Motor neuron (in vitro differentiated cells): ENCODE data around the gene ATP13A3. TPM values are rescaled to one million over a fixed set of nuclear protein-coding genes. Genes with fewer than 3 reads are reported as not detected.
A peak's percentile ranks its signal among the peaks of the same experiment; 100 is the strongest.

ENCODE experiments used
- ATAC-seq, 8 experiments: fragments of 200-7000 bp; cut with Tn5 transposase; replicated peaks in 6 of 8; 2 replicates each; pipeline ENCODE4 v1.8.0; 2021; ENCODE audit warnings: mild to moderate bottlenecking in 8 of 8, moderate library complexity in 8 of 8
- H3K27ac ChIP-seq, 2 donors: fragments of 250-450 bp; sonication (Bioruptor Pico); 2 replicates each; pipeline ENCODE4 v1.9.0; 2021; ENCODE audit warnings: antibody characterized with exemption in 2 of 2, mild to moderate bottlenecking in 2 of 2, moderate library complexity in 1 of 2
- H3K4me1 ChIP-seq, 2 donors: fragments of 250-450 bp; sonication (Bioruptor Pico); replicated peaks in 1 of 2; 2 replicates each; pipeline ENCODE4 v1.6.1; 2021; ENCODE audit warnings: antibody characterized with exemption in 2 of 2, mild to moderate bottlenecking in 2 of 2, moderate library complexity in 1 of 2
- H3K4me3 ChIP-seq, 5 donors: fragments of 250-450 bp; sonication (Bioruptor Pico); 2 replicates each; pipeline ENCODE4 v1.9.0; 2021; ENCODE audit warnings: antibody characterized with exemption in 5 of 5, mild to moderate bottlenecking in 5 of 5, moderate library complexity in 4 of 5
- WGBS, 10 experiments: fragments of 450-650 bp; shearing (Covaris generic); methylation state at CpG; one replicate each; pipeline ENCODE4 v1.0.0; 2022; 5-methylcytosine and 5-hydroxymethylcytosine counted together
- in situ Hi-C, 9 experiments: fragments of 400-800 bp; cut with MboI; loops; one replicate each; pipeline ENCODE4 v1.15.0; 2021; ENCODE audit warnings: low sequenced_read_pairs in 9 of 9, low pct_unique_long_range_greater_than_20kb in 2 of 9; ENCODE audit not compliant: unreplicated experiment in 9 of 9
- total RNA-seq, 8 experiments: library from RNA; unstranded; fragments of 300-600 nt; gene quantifications; 2 replicates each; pipeline versions ENCODE4 v1.2.3 to v1.2.4, GENCODE V29; 2022

The ATP13A3 gene
- total RNA-seq, 8 experiments from 2014 or later: 17.8 to 67.9 (median 43.5) TPM

- no peak overlapping the region for H3K27ac ChIP-seq
- H3K4me1 ChIP-seq: peaks cover 16 to 24% of the 10 kb centered on the region in 2 donors
- no peak overlapping the region for H3K4me3 ChIP-seq
- in situ Hi-C loops: no loop called here
- ATAC-seq: no peak
- WGBS, 10 experiments: 70 to 96% (median 90%) methylated on average over 3 to 7 of the region's 12 CpGs; no CpG with 5 or more reads in 3 of the 10 experiments
Observed at GRCh38 chr3:194365978-194366490, 120.8 kb downstream of the ATP13A3 start.

- Histone ChIP-seq H3K27ac (no peak overlapping the region), H3K4me1 (peaks cover 16 to 24% of the 10 kb centered on the region in 2 donors), H3K4me3 (no peak overlapping the region)
- WGBS, 10 experiments: 20 to 82% (median 70%) methylated on average over 1 to 3 of the region's 6 CpGs; no CpG with 5 or more reads in 6 of the 10 experiments
- in situ Hi-C loops: no loop called here
- no peak for ATAC-seq
Observed at GRCh38 chr3:194365526-194365925, 121.3 kb downstream of the ATP13A3 start.

DNA sequence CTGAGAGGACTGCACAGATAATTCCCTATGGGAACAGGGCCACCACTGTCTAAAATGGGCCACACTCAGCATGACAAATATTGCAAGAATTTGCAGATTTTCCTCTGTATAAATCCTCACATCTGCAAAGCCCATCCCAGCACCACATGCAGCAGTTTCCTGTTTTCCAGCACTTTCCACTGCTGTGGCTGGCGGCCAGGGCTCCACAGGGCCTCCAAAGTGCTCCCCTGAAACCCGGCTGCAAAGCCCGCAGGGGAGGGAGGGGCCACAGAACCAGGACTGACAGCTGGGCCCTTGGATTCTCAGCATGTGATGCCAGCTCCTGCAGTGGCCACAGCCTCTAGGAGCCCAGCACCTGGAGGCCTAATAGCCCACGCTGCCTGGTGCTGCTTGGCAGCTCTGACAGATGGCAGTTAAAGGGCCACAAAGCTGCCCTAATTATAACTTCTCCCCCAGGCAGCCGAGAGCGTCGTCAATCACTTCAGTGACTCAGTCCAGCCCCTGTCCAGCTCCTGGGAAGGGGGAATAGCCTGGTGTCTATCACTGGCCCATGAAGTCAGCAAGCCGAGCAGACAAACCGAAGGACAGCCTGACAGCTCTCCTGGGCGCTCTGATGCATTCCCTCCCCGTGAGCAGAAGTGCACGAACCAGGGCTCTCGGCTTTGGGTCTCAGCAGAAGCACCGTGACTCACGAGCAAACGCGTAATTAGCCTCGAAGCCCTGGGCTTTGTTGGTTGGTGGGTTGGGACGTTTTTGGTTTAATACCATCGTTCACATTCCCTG, 122.0 kb downstream of the ATP13A3 start:
- 3 to 32% (median 20%) methylated on average over 4 to 10 of the region's 20 CpGs; no CpG with 5 or more reads in 4 of the 10 experiments for WGBS, 10 experiments
- in situ Hi-C loops: no loop called here
- Histone ChIP-seq H3K4me3 (no peak overlapping the region), H3K27ac (peak overlapping the region; percentile 24 to 27), H3K4me1 (peaks cover 16 to 24% of the 10 kb centered on the region in 2 donors)
- ATAC-seq: peak; percentile 52 to 94 (median 90)

- 20 to 100% (median 70%) methylated on average over 1 to 2 of the region's 3 CpGs; no CpG with 5 or more reads in 6 of the 10 experiments for WGBS, 10 experiments
- peaks cover 16 to 24% of the 10 kb centered on the region in 2 donors for H3K4me1 ChIP-seq
- no peak for ATAC-seq
- peak overlapping the region; percentile 24 to 27 for H3K27ac ChIP-seq
- in situ Hi-C loops: no loop called here
- no peak overlapping the region for H3K4me3 ChIP-seq
Observed at GRCh38 chr3:194364314-194364651, 122.5 kb downstream of the ATP13A3 start.

DNA sequence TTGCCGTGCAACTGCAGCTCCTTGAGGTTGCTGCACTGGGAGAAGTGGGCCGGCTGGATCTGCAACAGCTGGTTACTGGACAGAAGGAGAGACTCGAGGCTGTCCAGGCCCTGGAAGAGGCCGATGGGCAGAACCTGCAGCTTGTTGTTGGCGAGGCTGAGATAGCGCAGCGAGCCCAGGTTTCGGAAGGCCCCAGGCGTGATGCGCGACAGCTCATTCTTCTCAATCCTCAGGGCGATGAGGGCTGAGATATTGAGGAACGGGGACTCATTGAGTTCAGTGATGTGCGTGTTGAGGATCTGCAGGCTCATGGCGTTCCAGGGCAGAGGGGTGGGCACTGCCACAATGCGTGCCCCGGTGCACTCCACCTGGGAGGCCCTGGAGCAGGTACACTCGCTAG, 126.2 kb downstream of the ATP13A3 start:
- no peak for ATAC-seq
- no peak overlapping the region for H3K4me3 ChIP-seq
- peaks cover 14% of the 10 kb centered on the region in 2 donors for H3K4me1 ChIP-seq
- in situ Hi-C loops: no loop called here
- H3K27ac ChIP-seq: no peak overlapping the region
- WGBS, 10 experiments: 66 to 97% (median 74%) methylated on average over 2 to 7 of the region's 18 CpGs; no CpG with 5 or more reads in 5 of the 10 experiments

DNA sequence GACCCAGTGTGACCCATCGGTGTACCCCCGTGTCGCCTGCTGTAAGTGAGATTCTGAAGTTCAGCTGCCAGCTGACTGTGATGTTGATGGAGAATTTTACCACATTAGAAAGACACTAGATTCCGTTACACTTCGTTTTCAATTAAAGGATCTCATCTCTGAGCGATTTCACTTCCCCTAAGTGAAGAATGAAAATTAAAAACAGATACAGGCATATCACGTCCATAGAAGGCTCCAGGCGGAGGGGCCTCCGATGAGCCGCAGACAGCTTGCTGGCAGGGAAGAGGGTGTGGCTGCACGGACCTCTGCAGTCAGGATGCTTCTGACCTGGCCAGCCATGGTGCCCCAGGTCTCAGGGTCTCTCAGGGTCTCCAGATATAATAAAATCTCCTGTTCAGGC, 129.1 kb downstream of the ATP13A3 start:
- WGBS, 10 experiments: 50 to 100% (median 76%) methylated on average over 2 to 8 of the region's 11 CpGs; no CpG with 5 or more reads in 3 of the 10 experiments
- H3K4me1 ChIP-seq: peaks cover 4 to 11% of the 10 kb centered on the region in 2 donors
- H3K27ac ChIP-seq: no peak overlapping the region
- in situ Hi-C loops: no loop called here
- ATAC-seq: no peak
- no peak overlapping the region for H3K4me3 ChIP-seq

GRCh38 chr3:194355379-194355778, 131.4 kb downstream of the ATP13A3 start:
- 0 to 90% (median 78%) methylated on average over 1 to 6 of the region's 7 CpGs; no CpG with 5 or more reads in 1 of the 10 experiments for WGBS, 10 experiments
- Histone ChIP-seq H3K4me3 (no peak overlapping the region), H3K4me1 (peaks cover 4 to 16% of the 10 kb centered on the region in 2 donors), H3K27ac (no peak overlapping the region)
- in situ Hi-C loops: no loop called here
- ATAC-seq: no peak

- in situ Hi-C loops: no loop called here
- H3K27ac ChIP-seq: no peak overlapping the region
- H3K4me1 ChIP-seq: peaks cover 4 to 16% of the 10 kb centered on the region in 2 donors
- no peak overlapping the region for H3K4me3 ChIP-seq
- 20 to 86% (median 66%) methylated on average over 1 to 2 of the region's 2 CpGs; no CpG with 5 or more reads in 4 of the 10 experiments for WGBS, 10 experiments
- no peak for ATAC-seq
Observed at GRCh38 chr3:194354315-194354714, 132.5 kb downstream of the ATP13A3 start.

Other genes with a start within 250 kb of the ATP13A3 start
- gene CPN2, start 135.7 kb downstream of the ATP13A3 start, total RNA-seq: under 1 TPM in 5 of 8 experiments, not detected in 3; 0.08 to 0.47 (median 0.15) TPM
- gene LRRC15, start 117.3 kb downstream of the ATP13A3 start, total RNA-seq: under 1 TPM; 0.05 to 0.71 (median 0.21) TPM
- gene GP5, start 87.7 kb downstream of the ATP13A3 start, total RNA-seq: 1 to 10 TPM in 2 of 8 experiments, under 1 TPM in 6; 0.05 to 4.0 (median 0.39) TPM
- 10 to 100 TPM in 3 of 8 experiments, 1 to 10 TPM in 5; 6.9 to 13.6 (median 9.0) TPM for gene TMEM44, start 146.4 kb upstream of the ATP13A3 start, total RNA-seq
- 10 to 100 TPM; 16.9 to 42.7 (median 27.3) TPM for gene LSG1, start 185.2 kb upstream of the ATP13A3 start, total RNA-seq
- 10 to 100 TPM in 4 of 8 experiments, 1 to 10 TPM in 2, under 1 TPM in 2; 0.67 to 22.6 (median 6.5) TPM for gene FAM43A, start 198.9 kb upstream of the ATP13A3 start, total RNA-seq